HL-60 (cell line): ENCODE measurements around the gene MACROD1.

Experiments used
- DNase-seq, 2 experiments: peaks; one replicate each; pipeline ENCODE4 v3.0.0-alpha.2; 2010 to 2020; ENCODE audit warnings: low read depth in 1 of 2, low spot score in 1 of 2
- H3K27ac ChIP-seq: fragments of 250-450 bp; sonication (Bioruptor Pico); replicated peaks from 2 replicates; pipeline ENCODE4 v1.5.1; 2020; ENCODE audit warnings: mild to moderate bottlenecking, moderate library complexity
- H3K27me3 ChIP-seq: fragments of 250-450 bp; sonication (Bioruptor Pico); 2 replicates; pipeline ENCODE4 v1.5.1; 2021; ENCODE audit warnings: mild to moderate bottlenecking, moderate library complexity; ENCODE audit not compliant: insufficient read depth, poor library complexity, severe bottlenecking
- H3K4me3 ChIP-seq: replicated peaks from 2 replicates; pipeline ENCODE4 v1.5.1; 2011; ENCODE audit warnings: mild to moderate bottlenecking, control low read depth, low read length; ENCODE audit not compliant: insufficient read depth
- CTCF ChIP-seq: IDR thresholded peaks from one replicate; pipeline ENCODE4 v1.5.1; 2011; ENCODE audit warnings: low read length, control low read depth, inconsistent platforms; ENCODE audit not compliant: insufficient read depth
- GABPA ChIP-seq: IDR thresholded peaks from 2 replicates; pipeline ENCODE4 v1.6.1; 2012; ENCODE audit warnings: low read depth
- POLR2AphosphoS5 ChIP-seq: IDR thresholded peaks from 2 replicates; pipeline ENCODE4 v1.6.1; 2012; ENCODE audit warnings: low read depth
- REST ChIP-seq: IDR thresholded peaks from 2 replicates; pipeline ENCODE4 v1.6.1; 2012; ENCODE audit warnings: low read depth; ENCODE audit not compliant: insufficient replicate concordance
- SPI1 ChIP-seq: IDR thresholded peaks from 2 replicates; pipeline ENCODE4 v1.6.1; 2012; ENCODE audit warnings: low read depth, mild to moderate bottlenecking, borderline replicate concordance

Gene MACROD1

GRCh38 chr11:64069401-64070313 is 96.3 kb downstream of the MACROD1 start:
- Histone ChIP-seq H3K27ac (no peak overlapping the region), H3K27me3 (no peaks in the 10 kb centered on the region), H3K4me3 (no peak overlapping the region)
- no peak for TF ChIP-seq GABPA
- TF ChIP-seq REST = no peak
- no peak for TF ChIP-seq SPI1
- TF ChIP-seq CTCF = no peak
- no peak for DNase-seq

GRCh38 chr11:64068705-64069400 is 97.1 kb downstream of the MACROD1 start:
- Histone ChIP-seq H3K27ac (no peak overlapping the region), H3K27me3 (no peaks in the 10 kb centered on the region), H3K4me3 (no peak overlapping the region)
- no peak for TF ChIP-seq GABPA
- TF ChIP-seq SPI1 = no peak
- no peak for TF ChIP-seq CTCF
- TF ChIP-seq POLR2AphosphoS5 = no peak
- TF ChIP-seq REST = no peak
- DNase-seq = no peak

GRCh38 chr11:64067230-64067993 is 98.5 kb downstream of the MACROD1 start:
- no peaks in the 10 kb centered on the region for H3K27me3 ChIP-seq
- no peak overlapping the region for H3K4me3 ChIP-seq
- TF ChIP-seq CTCF (no peak), POLR2AphosphoS5 (no peak), REST (no peak), SPI1 (no peak), GABPA (no peak)
- H3K27ac ChIP-seq = no peak overlapping the region
- no peak for DNase-seq
